Measurements from ENCODE around the gene ESPNL.

DNA sequence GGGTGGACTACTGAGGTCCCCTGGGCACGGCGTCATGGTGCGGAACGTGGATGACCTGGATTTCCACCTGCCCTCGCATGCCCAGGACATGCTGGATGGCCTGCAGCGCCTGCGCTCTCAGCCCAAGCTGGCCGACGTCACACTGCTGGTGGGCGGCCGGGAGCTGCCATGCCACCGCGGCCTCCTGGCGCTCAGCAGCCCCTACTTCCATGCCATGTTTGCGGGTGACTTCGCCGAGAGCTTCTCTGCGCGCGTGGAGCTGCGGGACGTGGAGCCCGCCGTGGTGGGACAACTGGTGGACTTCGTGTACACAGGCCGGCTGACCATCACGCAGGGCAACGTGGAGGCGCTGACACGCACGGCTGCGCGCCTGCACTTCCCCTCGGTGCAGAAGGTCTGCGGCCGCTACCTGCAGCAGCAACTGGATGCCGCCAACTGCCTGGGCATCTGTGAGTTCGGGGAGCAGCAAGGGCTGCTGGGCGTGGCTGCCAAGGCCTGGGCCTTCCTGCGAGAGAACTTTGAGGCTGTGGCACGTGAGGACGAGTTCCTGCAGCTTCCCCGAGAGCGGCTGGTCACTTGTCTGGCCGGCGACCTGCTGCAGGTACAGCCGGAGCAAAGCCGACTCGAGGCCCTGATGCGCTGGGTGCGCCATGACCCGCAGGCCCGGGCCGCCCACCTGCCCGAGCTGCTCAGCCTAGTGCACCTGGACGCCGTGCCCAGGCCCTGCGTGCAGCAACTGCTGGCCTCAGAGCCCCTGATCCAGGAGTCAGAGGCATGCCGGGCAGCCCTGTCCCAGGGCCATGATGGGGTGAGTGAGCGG is 40.8 kb downstream of the ESPNL start:
- TF ChIP-seq, protein P1, sequence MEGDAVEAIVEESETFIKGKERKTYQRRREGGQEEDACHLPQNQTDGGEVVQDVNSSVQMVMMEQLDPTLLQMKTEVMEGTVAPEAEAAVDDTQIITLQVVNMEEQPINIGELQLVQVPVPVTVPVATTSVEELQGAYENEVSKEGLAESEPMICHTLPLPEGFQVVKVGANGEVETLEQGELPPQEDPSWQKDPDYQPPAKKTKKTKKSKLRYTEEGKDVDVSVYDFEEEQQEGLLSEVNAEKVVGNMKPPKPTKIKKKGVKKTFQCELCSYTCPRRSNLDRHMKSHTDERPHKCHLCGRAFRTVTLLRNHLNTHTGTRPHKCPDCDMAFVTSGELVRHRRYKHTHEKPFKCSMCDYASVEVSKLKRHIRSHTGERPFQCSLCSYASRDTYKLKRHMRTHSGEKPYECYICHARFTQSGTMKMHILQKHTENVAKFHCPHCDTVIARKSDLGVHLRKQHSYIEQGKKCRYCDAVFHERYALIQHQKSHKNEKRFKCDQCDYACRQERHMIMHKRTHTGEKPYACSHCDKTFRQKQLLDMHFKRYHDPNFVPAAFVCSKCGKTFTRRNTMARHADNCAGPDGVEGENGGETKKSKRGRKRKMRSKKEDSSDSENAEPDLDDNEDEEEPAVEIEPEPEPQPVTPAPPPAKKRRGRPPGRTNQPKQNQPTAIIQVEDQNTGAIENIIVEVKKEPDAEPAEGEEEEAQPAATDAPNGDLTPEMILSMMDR (IDR thresholded peaks at IDR 0.05; ENCODE audit: insufficient read depth, low read length, poor library complexity, severe bottlenecking): no peak
- no peak for TF ChIP-seq EZH2phosphoT487 (conservative IDR thresholded peaks at IDR 0.05; ENCODE audit: low read length)

Data from SU-DHL-6 (cell line).